ENCODE results near the gene GPS1.

- no peak for TF ChIP-seq CTCF (IDR thresholded peaks at IDR 0.05)
- no peak for TF ChIP-seq POLR2A (IDR thresholded peaks at IDR 0.05)
Measured at GRCh38 chr17:82034371-82035011, 17.2 kb upstream of the GPS1 start.
